GM15510 (cell line): ENCODE results near the gene TREM2.

Experiments
- POLR2A ChIP-seq: IDR thresholded peaks from 3 replicates; pipeline ENCODE4 v1.6.1; 2011; ENCODE audit warnings: borderline replicate concordance; ENCODE audit not compliant: insufficient read length; ENCODE audit errors: extremely low read depth

TREM2 gene

GRCh38 chr6:41190791-41191190 is 27.9 kb upstream of the TREM2 start:
- TF ChIP-seq POLR2A, result no peak

GRCh38 chr6:41189967-41190366 is 27.1 kb upstream of the TREM2 start:
- no peak for TF ChIP-seq POLR2A

GRCh38 chr6:41187924-41188886 is 25.3 kb upstream of the TREM2 start:
- no peak for TF ChIP-seq POLR2A

DNA sequence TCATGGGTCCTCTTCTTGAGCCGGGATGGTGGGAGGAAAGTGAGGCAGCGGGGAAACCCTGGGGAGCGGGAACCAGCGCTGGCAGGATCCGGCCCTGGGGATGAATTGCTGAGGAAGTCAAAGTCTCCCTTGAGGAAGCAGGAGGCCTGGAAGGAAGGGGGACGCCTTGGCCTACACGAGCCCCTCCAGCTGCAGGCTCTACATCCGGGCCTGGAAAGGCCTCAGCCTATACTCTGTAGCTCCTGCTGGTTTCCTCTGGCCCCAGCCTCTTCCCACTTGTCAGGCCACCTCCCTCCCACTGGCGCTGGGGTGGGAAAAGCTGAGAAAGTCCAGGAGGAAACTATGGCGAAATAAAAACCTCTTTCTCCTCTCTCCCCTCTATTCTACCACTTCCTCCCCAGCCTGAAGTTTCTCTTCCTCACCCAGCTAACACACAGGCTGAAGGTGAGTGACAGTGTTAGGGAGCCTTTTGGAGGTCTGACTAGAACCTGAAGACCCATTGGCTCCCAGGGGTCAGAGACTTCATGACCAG is 23.2 kb upstream of the TREM2 start:
- TF ChIP-seq POLR2A, result no peak

DNA sequence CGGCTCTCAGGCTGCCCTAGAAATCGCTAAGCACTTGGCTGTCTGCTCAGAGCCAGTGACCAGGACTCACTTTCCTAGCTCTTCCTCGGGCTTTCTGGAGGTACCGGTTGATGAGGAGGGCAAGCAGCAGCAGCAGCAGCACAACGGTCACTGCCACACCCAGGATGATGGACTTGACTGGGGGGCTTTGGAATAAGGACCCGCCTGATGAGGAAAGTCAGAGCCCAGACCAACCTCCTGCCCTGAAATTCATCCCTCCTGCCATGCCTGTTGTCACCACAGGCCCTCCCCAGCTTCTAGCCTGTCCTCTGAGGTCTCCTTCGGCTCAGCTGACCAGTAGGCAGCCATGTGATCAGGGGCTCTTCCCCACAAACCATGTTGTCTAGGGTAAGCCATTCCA is 21.8 kb upstream of the TREM2 start:
- TF ChIP-seq POLR2A, result no peak

GRCh38 chr6:41182069-41183034 is 19.4 kb upstream of the TREM2 start:
- no peak for TF ChIP-seq POLR2A

- TF ChIP-seq POLR2A, result no peak
Measured at GRCh38 chr6:41181566-41181965, 18.6 kb upstream of the TREM2 start.

GRCh38 chr6:41179163-41179562 is 16.2 kb upstream of the TREM2 start:
- no peak for TF ChIP-seq POLR2A

DNA sequence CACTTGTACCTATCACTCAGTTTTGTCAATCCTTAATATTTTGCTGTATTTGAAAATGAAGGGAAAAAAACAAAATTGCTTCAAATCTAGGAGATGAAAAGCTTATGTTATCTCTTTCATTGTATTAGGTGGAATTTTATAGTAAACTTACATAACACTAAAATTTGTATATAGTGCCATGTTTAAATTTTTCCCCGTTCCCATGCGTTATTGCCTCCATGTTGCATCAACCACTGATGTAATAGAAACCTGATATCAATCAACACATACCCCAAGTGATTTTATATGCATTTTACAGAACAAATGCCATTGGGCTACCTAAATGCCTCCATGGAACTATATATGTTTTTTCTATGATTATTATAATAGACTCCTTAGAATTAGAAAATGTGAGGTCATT is 14.8 kb upstream of the TREM2 start:
- no peak for TF ChIP-seq POLR2A

DNA sequence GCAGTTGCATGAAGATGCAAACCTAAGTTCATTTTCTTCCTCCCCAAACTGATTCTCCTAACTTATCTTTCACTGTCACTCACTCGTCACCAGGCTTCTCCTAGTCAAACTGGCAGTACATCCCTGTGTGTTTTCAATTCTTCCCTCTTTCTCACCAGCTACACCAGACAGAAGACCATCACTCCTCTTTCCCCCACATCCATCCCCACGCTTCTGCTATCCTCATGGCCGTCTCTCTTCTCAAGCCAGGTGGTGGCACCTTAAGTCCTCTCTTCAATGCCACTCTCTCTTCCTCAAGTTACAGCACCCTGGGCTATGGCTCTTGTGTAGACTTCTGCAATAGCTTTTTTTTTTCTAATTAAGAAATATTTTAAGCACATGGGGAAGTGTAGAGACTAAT is 14.4 kb upstream of the TREM2 start:
- no peak for TF ChIP-seq POLR2A

DNA sequence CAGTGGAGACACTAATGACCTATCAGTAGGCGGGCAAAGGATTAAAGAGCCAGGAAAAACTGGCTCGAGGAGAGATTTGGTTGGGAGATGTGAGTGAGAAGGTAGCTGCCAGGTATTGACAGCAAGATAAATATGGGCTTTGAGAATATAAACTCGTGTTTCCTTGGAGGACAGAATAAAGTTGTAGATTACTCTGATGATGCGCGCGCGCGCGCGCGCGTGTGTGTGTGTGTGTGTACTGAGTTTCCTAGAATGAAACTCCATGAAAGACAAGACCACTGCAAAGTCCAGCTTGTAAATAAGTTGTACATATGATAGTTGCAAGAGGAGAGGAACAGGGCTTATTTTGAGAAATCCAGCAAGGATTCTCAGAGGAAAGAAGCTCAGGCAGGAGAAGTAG is 13.3 kb upstream of the TREM2 start:
- no peak for TF ChIP-seq POLR2A

DNA sequence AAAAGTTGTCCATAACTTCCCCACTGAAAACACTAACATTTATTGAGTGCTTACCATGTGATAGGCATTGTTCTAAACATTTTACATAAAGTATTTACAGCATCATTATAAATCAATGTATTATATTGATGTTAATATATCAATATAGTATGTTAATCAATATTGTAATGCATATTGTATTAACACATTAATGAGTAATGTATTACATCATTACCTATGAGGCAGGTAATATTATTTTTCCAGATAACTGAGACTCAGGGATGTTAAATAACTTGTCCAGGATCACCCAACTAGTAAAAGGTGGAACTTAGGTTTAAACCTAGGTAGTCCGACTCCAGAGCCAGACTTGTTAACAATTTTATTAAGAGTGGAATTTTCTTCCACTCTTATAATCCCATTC is 12.2 kb upstream of the TREM2 start:
- TF ChIP-seq POLR2A, result no peak

- TF ChIP-seq POLR2A, result no peak
Measured at GRCh38 chr6:41174610-41175009, 11.7 kb upstream of the TREM2 start.

DNA sequence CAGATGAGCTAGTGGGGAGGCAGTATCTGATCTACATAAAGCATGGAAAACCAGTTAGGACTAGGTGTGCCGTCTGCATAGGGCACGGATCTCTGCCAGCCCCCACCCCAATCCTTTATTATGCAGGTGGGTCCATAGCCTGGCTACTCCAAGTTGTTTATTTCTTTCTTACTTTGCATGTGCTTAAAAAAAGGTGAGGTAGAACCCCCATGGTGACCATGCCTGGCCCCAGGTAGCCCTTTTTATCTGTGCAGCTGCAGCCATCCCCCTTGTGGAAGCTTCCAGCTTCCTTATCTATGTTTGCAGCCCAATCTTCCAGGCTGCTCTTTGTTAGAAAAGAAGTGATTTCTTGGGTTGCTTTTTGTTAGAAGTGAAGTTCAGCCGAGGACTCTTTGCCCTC is 9.0 kb upstream of the TREM2 start:
- TF ChIP-seq POLR2A, result no peak
